Activated CD4-positive, alpha-beta T cell treated with anti-CD3 and anti-CD28 coated beads, Interleukin-10, Interleukin-2, amounts not matched to agents 100 ng/mL and 50 ng/mL, durations not matched to agents 16 hours and 8 hours (primary cell): ENCODE data around the gene HAND2.

Experiments used
- DNase-seq: peaks from one replicate; pipeline ENCODE4 v3.0.0-alpha.2; 2020

HAND2 gene

DNA sequence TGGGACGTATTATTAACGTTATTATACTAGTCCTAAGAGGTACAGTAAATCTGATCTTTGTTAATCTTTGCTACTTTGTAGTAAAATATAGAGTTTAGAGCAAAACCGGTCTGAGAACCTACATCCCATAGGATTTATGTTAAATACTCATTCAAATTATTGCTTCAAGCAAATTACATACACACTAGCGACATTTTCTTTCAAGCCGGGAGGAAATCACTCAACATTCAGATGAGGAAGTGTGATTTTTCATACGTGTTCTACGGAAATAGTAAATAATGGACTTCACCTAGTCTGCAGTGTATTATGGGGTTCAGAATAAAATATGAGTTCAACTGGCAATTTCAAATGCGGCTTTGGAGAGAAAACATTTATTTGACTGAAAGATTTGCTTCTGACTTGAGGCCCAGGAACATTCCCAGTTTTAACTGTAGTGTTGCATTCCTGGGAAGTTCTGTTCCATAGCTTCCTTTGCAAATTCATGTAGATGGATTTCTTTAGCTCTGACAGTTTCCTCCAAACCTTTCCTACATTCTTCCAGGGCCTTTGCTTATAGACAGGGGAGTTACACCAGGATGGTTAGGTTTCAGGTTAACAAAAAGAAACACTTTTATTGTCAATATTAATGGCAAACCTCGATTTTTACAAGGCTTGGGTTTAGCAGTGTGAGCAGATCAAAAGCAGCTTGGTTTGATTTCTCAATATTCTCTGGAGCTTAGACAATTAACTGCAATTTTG is 5.3 kb upstream of the HAND2 start:
- DNase-seq: no peak

DNA sequence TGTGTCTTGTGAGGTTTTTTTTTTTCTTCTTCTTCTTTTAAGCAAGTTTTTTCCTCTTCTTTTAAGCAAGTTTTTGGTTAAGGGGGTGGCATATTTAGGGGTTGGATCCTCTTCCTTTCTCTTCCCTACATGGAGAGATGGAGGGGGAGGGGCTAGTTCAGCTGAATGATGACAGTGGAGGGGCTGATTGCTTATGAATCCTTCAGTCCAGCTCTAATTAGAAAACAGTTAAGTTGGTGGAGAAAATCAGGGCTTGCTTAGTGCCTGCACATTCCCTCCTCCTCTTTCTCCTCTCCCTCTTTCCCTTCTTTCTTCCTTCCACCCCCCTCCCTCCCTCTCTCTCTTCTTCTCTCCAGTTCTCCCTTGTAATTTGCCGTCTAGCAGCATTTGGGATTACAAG is 4.4 kb upstream of the HAND2 start:
- no peak for DNase-seq

DNA sequence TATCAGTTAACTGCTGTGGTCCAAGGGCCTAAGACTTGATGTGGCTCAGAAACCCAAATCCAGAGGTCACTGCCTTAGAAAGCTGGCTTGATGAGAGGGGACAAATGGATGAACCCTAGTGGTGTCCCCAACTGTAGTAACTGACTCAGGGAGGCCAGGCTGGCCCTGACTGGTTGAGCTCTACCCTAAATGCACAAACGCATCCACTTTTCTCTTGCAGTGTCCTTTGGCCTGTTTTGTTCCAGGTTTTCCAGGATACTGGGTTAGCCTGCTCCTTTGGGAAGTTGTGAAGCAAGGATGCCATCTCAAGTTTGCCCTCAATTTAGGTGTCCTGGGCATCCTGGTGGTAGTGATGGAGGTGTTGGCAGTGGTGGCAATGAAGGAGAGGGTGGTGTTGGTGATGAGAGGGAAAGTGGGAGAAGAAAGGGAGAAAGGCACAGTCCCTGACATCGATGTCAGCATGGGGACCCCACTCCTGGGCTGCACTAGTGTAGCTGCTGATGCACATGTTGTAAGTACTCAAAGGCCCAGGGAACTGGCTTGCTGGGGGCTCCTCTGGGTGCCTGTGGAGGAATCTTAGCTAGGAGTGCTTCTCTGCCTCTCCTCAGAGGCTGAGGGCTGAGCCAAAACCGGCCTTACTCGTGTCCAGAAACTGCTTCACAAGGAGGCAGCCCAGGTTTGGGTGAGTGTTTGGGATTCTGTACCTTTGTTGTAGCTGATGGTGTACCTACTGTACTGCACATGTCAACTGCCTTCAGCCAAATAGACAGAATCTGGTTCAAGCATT is 2.9 kb upstream of the HAND2 start:
- DNase-seq: no peak

DNA sequence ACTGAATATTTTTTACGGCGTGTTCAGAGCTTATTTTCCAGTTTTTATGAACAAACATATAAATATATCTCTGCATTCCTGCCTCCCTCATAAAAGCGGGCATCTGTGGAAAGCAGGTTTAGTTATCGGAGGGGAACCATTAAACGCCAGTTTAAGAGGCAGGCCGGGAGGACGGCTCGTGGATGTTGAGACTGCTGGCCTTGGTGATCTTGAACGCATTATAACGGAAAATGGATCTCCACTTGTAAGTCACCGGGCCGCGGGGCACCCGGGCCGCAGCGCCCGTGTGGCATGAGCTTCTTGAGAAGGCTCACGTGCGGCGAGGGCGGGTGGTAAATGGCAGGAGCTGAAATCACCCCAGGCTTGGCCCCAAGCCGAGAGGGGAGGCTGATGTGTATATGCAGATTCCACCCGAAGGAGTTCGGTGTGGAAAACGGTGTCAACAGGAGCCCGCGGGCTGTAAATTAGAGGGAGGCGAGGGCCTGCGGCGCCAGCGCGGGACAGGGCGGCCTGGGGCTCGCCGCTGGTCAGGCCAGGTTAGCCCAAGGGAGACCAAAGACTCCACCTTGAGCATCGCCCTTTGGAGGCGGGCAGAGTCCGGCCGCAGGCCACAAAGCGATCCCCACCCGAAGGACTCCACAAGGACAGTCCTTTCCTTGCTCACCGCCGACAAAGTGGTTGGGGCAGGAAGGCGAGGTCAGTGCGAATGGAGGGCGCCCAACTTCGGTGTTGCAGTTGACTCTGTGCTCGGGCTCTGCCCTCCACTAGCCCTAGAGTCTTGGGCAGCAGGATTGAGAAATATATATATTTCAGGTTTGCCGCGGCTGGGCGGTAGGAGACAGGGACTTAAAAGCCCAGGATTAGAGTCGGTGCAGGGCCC is 1.3 kb upstream of the HAND2 start:
- DNase-seq: no peak

DNA sequence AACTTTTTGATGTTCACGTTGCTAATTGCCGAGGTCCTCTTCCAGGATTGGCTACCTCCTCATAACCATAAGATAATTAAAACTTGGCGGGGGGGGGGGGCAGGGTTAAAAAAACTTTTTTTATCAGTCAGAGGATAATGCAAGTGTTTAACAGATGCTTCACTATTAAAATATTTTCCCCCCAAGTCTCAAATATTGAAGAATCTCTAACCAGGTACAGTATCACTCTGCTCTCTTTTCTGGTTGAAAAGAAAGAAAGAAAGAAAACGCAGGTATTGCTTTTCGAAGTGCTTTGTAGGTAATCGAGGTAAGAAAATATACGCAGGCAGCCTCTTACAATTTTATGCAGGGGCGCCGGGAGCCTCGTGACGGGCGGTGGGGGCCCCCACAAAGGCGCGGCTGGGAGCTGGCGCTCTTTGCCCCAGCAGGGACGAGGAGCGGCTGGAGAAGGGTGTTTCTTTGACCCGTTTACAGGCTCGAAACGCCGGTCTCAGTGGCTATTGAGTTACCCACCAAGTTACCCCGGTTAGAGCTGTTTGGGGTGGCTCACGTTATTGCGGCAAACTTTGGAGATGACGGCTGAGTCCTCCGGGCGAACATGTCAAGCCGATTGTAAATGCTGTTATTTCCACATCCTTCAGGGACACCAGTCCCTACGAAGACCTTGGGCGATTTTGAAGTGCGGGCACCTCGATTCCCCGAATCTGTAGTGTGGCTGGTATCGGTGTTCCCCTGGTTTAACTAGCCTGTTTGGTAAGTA is 477 bp upstream of the HAND2 start:
- DNase-seq: no peak

DNA sequence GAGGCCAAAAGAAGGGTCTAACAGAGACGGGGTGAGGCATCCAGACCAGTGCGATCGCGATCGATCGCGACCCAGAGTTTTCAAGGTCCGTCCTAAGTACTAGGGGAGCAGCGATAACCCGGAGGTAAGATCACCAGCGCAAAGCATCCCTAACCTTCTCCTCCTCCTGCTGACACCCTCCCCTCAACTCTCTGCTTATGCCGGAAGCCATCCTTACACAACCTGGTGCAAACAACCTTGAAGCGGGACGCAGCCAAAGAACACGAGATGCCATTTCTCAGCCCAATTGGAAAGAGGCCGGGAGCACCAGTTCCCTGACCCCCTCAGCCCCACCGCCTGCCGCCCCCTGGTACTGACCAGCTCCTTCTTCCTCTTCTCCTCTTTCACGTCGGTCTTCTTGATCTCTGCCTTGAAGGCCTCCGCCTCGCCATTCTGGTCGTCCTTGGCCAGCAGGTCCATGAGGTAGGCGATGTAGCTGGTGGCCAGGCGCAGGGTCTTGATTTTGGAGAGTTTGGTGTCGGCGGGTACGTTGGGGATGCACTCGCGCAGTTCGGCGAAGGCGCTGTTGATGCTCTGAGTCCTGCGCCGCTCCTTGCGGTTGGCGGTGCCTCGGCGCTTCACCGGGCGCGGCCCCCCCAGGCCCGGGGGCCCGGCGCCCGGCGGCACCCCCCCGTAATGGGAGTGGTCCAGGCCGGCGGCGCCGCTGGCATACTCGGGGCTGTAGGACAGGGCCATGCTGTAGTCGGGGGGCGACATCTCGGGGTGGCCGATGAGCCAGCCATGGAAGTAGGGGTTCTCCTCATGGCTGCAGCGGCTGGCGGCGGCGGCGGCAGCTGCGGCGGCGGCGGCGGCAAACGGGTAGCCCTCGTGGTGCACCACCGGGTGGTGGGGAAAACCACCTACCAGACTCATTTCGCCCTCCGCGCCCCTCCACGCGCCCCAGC is 1.4 kb downstream of the HAND2 start:
- no peak for DNase-seq

DNA sequence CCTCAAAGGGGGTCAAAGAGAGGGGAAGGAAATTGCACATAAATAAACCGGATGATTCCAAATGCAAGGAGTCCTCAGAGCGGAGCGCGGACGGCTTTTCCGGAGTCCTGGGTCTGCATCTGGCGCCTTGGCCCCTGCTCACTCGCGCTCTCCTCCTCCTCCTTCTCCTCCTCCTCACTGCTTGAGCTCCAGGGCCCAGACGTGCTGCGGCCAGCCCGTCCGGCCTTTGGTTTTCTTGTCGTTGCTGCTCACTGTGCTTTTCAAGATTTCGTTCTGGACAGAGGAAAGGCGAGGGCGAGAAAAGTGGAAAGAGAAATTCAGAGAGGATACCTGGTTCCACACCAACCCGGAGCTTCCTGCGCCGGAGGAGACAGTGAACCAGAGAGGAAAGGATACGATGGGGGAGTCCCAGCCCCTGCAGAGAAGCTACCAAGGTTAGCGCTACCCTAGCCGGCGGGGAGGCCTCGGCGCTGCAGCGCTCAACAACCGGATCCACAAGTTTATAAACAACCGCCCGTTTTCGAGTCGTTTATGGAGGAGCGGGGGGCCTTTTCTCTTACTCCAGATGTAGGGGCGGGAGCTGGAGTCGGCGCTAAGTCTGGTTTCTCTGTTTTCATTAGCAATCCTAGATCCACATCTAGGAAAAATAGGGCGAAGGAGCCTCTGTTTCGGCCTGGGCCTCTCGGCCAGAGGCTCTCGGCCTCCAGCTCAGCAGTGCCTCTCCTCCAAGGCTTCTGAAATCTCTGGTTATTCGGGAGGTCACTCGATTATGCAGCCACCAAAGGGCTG is 2.7 kb downstream of the HAND2 start:
- DNase-seq: no peak

DNA sequence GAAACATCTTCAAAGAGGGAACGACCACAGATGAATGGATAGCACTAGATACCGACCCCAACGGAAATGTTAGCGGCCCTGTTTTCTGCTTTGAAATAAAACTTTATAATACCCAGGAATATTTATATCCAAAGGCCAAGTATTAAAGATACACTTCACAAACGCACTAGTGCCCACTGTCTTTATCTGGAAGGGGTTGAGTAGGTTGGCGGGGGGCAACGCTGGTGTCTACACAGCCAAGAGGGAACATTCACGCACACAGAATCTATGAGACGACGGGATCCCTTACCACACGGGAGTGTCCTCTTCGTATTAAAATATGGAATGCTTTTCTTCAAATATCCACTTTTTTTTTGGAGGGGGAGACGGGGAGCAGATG is 3.3 kb downstream of the HAND2 start:
- DNase-seq: no peak

DNA sequence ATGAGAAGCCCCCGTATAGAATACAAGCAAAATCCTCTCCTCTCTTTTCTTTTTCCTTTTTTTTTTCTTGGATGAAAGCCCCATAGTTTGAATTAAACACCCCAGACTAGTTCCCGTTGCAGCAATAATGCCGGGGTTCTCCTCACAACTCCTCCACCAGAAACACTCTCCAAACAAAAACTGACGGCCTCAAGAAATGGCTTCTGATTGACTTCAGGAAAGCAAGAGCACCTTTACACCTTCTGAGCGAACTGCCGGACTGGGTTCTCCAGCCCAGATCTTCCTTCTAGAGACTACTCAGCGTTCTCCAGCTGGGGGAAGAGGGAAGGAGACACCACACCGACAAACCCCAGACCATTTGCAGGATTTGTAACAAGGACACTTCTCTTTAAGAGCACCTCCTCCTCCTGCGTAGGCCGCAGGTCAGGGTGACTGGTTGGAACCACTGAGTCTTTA is 4.0 kb downstream of the HAND2 start:
- no peak for DNase-seq

DNA sequence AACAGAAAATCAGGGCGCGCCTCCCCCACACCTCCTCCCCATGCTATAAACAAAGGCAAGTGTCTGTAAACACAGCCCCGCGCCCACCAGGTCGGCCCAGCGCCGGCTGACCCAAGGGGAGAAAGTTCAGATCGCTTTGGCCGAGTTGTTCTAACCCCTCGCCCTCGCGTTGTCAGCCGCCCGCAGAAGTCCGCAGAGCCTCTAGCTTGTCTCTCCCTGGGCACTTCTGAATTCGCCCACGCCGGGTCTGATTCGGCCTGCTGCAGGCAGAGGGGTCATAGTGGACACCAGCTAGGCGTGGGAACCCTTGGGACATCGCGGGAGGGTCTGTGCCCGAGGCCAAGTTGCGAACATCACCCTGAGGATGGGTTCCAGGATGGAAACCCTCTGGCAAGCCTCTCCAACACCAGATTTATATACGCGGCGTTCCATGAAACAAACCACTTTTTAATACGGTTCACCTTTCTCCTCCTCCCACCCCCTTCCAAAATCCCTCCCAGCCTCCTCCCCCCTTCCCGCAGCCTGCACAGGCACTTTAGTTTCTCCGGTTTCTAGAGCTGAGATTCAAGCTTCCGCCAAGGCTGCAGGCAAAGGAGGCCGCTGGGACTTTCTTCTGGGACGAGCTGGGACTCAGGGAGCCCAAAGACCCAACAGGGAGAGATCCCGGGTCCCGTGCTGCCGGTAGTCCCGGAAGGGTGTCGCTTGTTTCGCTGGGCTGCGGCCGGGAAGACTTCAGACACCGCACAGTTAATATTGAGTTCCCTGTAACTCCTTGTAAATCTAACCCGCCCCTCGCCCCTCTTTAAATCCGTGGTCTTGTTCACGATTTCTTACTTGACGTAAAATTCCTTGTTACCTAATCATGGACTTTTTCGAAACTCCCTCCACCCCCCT is 4.7 kb downstream of the HAND2 start:
- no peak for DNase-seq

DNA sequence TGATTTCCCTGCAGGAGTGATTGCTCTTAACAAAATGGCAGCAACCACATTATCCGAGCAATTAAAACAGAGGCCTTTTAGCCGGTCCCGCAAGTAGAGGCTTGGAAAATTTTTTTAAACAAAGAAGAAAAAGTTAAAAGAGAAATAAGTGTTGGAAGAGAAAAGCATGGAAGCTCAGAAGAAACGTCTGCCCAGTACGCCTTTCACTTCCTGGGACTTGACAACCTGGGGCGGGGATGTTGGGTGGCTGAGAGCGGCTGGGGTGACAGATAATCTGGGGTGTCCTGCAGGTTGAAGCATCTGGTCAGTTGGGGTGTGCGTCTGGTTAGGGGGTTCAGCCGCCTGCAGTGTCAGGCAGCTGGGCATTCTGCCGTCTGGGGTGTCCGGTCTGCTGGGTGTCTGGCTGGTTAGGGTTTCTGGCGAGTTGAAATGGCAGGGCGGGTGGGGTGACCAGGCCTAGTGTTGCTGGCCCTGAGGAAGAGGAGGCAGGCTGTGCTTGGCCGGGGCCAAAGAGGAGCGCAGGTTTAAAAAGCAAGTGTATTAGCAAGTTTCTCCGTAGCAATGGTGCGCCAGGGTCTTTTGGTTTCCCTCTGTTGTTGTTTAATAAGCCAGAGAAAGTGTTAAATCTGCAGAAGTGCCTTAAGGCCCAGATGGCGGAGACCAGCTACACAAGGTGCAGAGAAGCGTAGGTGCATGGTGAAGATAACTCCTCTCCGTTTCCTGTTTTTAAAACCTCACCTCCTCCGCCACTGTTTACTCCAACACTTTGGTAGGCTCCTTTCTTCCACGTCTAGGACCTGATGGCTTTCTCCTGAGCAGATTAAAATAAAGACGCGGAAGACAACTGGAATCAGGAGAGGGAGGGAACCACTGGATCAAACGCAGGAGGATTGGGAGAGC is 5.6 kb downstream of the HAND2 start:
- no peak for DNase-seq

DNA sequence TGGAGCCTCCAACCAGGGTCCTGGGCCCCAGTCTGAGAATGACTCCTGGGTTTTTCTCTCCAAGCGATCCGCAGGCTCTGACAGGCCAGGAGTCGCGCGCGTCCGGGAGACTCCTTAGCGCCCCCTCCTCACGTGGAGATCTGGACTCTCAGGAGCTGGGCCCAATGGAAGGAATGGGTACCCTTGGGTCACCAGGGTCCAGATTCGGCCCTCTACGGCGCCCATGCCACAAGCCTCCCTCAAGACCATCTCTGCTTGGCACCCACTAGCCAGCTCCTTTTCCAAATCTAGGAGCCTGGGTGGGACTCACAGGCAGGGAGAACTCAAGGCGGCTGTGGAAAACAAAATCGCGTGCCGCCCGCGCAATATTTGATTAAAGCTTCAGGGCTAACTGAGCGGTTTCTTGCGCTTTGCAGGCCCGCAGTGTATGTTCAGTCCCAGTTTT is 7.1 kb downstream of the HAND2 start:
- DNase-seq: no peak

DNA sequence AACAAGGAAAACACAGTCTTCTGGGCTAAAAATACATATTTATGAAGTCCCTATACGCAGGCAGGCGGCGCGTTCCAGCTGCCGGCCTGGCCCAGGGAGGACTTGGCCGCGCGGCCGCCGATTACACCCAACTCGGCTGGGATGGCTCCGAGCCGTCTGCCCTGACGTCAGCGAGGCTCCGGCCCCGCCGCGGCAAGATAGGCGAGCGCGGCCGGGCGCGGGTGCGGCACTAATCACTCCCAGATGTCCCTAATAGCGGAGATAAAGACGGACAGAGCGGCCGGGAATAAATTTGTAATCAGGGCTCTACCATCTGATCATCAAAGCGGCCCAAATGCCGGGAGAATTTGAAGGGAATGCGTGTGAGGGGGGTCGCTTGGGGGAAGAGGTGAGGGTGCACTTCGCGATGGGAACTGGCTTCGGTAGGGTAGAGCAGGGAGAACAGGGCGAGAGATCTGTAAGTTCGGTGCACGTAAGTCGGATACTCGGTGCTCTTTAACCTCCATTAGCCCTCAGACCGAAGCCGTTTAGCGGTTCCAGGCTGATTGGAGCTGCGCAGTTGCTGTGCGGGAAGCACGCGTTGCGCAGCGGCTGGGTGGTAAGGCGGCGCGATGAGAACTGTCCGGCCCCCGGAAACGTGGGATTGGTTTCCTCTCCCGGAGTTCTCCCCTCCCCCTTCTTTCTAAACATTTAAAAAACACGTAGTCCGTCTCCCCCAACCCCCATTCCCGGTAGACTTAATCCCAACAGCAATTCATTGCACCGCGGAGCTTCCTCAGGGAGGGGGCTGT is 7.7 kb downstream of the HAND2 start:
- no peak for DNase-seq

DNA sequence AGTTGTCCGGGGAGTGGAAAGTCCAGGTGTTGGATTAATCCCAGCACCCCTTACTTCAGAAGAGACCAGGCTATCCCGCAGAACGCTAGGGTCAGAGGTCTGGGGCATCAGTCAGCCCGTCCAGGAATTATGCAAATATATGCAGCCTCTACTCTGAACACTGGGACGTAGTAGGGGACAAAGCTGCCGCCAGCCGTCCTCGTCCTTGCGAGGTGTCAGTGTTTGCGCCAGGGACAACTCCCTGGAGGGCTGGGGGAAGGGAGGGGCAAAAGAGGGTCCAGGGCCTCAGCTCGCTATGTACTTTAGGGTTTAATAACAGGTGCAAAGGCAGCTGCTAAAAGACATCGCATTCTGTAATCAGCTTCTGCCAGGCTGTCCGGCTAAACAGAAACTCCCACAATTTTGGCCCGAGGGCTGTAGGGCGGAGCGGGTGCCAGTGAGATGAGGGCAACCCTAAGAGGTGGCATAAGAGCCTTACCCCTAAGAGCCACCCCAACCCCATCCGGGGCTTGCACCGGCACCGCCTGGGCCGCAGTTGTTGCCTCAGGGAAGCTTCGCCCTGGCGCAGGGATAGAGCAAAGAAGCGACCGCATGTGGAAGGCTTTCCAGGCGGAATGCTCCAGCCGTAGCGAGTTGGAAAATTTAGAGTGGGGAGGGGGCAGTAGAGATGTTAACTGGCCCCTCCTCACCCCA is 8.4 kb downstream of the HAND2 start:
- no peak for DNase-seq

DNA sequence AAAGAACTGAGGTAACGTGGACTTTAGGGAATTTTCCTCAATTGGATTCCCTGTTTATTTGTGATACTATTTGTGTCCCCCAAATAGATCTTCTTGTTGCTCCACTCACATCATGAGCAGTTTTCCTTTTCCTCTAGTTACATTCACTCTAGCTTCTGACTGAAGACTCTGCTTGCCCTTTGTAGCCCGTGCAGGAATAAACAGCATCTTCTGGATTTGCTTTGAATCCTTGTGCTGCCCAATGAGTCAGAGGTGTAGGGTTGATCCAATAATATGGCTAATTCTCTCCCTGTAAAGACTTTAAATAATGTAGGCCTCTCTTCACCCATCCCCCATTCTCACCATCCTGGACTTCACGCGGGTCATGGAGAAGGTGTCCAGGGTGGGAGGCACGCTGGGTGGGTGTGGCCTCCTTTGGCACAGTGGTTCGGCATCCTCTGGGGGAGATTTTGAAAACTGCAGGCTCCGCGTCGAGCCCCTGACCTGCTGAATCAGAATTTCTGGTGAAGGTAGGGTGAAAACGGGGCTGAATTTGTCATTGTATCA is 9.0 kb downstream of the HAND2 start:
- DNase-seq: no peak
